ENCODE measurements around the gene EPHA7.

Gene EPHA7

GRCh38 chr6:93317592-93317991 lies 101.8 kb downstream of the EPHA7 start:
- TF ChIP-seq CTCF (conservative IDR thresholded peaks at IDR 0.05; ENCODE audit: low read depth, low read length), result no peak
- no peak overlapping the region for H3K4me3 ChIP-seq (ENCODE audit: low read depth, low read length)

GRCh38 chr6:93307505-93308409 lies 111.6 kb downstream of the EPHA7 start:
- H3K4me3 ChIP-seq (ENCODE audit: low read depth, low read length), result no peak overlapping the region
- no peak for TF ChIP-seq CTCF (conservative IDR thresholded peaks at IDR 0.05; ENCODE audit: low read depth, low read length)
- no peak for DNase-seq (ENCODE audit: low read depth)

More at GRCh38 chr6:93317592-93317991, 101.8 kb downstream of the EPHA7 start:
- DNase-seq (ENCODE audit: low read depth), result no peak

- DNase-seq (ENCODE audit: low read depth), result no peak
- no peak for TF ChIP-seq CTCF (conservative IDR thresholded peaks at IDR 0.05; ENCODE audit: low read depth, low read length)
- no peak overlapping the region for H3K4me3 ChIP-seq (ENCODE audit: low read depth, low read length)
Observed at GRCh38 chr6:93305088-93305487, 114.3 kb downstream of the EPHA7 start.

GRCh38 chr6:93304505-93304904 lies 114.9 kb downstream of the EPHA7 start:
- TF ChIP-seq CTCF (conservative IDR thresholded peaks at IDR 0.05; ENCODE audit: low read depth, low read length), result no peak
- no peak overlapping the region for H3K4me3 ChIP-seq (ENCODE audit: low read depth, low read length)
- DNase-seq (ENCODE audit: low read depth), result no peak

- H3K4me3 ChIP-seq (ENCODE audit: low read depth, low read length), result no peak overlapping the region
- no peak for TF ChIP-seq CTCF (conservative IDR thresholded peaks at IDR 0.05; ENCODE audit: low read depth, low read length)
- DNase-seq (ENCODE audit: low read depth), result no peak
Observed at GRCh38 chr6:93300661-93301060, 118.7 kb downstream of the EPHA7 start.

GRCh38 chr6:93299622-93300021 lies 119.7 kb downstream of the EPHA7 start:
- TF ChIP-seq CTCF (conservative IDR thresholded peaks at IDR 0.05; ENCODE audit: low read depth, low read length), result no peak
- no peak for DNase-seq (ENCODE audit: low read depth)
- no peak overlapping the region for H3K4me3 ChIP-seq (ENCODE audit: low read depth, low read length)

- no peak for DNase-seq (ENCODE audit: low read depth)
- H3K4me3 ChIP-seq (ENCODE audit: low read depth, low read length), result no peak overlapping the region
- no peak for TF ChIP-seq CTCF (conservative IDR thresholded peaks at IDR 0.05; ENCODE audit: low read depth, low read length)
Observed at GRCh38 chr6:93295631-93296030, 123.7 kb downstream of the EPHA7 start.

Measured in choroid plexus epithelial cell (primary cell).